T-helper 2 cell treated with Interferon-gamma antibody and Interleukin-4, amounts not matched to agents 5 μg/mL and 100 μg/mL, for 36 hours (primary cell): ENCODE data around the gene RAB11FIP3.

Source experiments
- DNase-seq: peaks from one replicate; pipeline ENCODE4 v3.0.0; 2021; ENCODE audit warnings: low spot score
- H3K27ac Mint-ChIP-seq: one replicate; pipeline ENCODE4 v1.8.0; 2021; ENCODE audit warnings: mild to moderate bottlenecking, mixed read lengths
- H3K27me3 Mint-ChIP-seq: one replicate; pipeline ENCODE4 v1.8.0; 2021; ENCODE audit warnings: low read depth, mixed read lengths
- H3K36me3 Mint-ChIP-seq: one replicate; pipeline ENCODE4 v1.8.0; 2021; ENCODE audit warnings: low read depth, mixed read lengths
- H3K4me1 Mint-ChIP-seq: one replicate; pipeline ENCODE4 v1.8.0; 2021; ENCODE audit warnings: low read depth, mixed read lengths
- H3K4me3 Mint-ChIP-seq: one replicate; pipeline ENCODE4 v1.8.0; 2022; ENCODE audit warnings: mild to moderate bottlenecking, moderate library complexity, mixed read lengths
- H3K9me3 Mint-ChIP-seq: one replicate; pipeline ENCODE4 v1.8.0; 2021; ENCODE audit warnings: mixed read lengths

RAB11FIP3 gene

DNA sequence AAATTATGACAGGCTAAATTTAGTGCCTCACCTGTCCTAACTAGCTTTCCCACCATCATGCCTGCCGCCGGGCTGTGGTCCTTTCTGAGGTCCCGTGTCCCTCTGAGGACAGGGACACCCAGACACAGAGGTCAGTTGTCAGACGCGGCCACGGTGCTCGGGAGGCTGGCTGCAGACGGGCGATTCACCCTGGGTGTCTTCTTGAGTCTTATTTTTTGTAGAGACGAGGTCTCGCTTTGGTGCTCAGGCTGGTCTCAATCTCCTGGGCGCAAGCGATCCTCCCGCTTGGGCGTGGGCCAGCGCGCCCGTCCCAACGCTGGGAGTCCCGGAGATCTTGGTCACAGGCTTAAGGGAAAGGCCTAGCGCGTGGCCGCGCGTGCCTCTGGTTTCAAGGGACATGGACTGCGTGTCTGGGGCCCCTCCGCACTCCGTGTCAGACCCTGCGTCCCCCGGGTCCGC, 797 bp upstream of the RAB11FIP3 start:
- Mint-ChIP-seq H3K4me1 (peaks cover 23% of the 10 kb centered on the region), H3K27me3 (peaks cover 11% of the 10 kb centered on the region), H3K36me3 (peaks cover 4% of the 10 kb centered on the region), H3K27ac (peak overlapping the region; percentile 49), H3K4me3 (peak overlapping the region; percentile 77), H3K9me3 (no peaks in the 10 kb centered on the region)
- no peak for DNase-seq

DNA sequence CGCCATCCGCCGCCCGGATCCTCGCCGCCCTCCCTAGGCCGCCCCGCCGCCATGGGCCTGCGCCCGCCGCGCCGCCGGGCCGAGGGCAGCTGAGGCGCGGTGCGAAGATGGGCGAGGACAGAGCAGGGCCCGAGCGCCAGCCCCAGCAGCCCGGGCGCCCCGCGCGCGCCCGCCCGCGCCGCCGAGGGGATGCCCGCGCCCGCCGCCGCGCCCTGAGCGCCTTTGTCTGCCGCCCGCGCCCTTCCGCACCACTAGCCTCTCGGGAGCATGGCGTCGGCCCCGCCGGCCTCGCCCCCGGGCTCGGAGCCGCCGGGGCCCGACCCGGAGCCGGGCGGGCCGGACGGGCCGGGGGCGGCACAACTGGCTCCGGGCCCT, 278 bp downstream of the RAB11FIP3 start:
- Mint-ChIP-seq H3K4me3 (peak overlapping the region; percentile 77), H3K9me3 (no peaks in the 10 kb centered on the region), H3K36me3 (peaks cover 4% of the 10 kb centered on the region), H3K4me1 (peaks cover 23% of the 10 kb centered on the region), H3K27ac (no peak overlapping the region), H3K27me3 (peaks cover 11% of the 10 kb centered on the region)
- DNase-seq = no peak

DNA sequence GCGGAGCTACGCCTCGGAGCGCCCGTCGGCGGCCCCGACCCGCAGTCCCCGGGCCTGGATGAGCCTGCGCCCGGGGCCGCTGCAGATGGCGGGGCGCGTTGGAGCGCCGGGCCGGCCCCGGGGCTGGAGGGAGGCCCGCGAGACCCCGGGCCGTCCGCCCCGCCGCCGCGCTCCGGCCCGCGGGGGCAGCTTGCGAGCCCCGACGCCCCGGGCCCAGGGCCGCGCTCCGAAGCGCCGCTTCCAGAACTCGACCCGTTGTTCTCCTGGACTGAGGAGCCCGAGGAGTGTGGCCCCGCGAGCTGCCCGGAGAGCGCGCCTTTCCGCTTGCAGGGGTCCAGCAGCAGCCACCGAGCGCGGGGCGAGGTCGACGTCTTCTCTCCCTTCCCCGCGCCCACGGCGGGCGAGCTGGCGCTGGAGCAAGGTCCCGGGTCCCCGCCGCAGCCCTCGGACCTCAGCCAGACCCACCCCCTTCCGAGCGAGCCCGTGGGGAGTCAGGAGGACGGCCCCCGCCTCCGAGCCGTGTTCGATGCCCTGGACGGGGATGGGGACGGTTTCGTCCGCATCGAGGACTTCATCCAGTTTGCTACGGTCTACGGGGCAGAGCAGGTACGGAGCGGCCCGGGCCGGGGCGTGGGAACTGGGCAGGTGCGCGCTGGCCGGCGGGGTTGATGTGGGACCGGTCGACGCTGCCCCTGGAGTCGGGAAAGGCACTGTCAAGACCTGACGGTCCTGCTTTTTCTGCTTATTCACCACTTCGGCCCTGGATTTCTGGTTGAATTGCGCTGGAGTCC, 861 bp downstream of the RAB11FIP3 start:
- H3K36me3 Mint-ChIP-seq = peaks cover 4% of the 10 kb centered on the region
- peaks cover 11% of the 10 kb centered on the region for H3K27me3 Mint-ChIP-seq
- H3K9me3 Mint-ChIP-seq = no peaks in the 10 kb centered on the region
- H3K4me3 Mint-ChIP-seq = peak overlapping the region; percentile 76
- DNase-seq = no peak
- peak overlapping the region; percentile 20 for H3K27ac Mint-ChIP-seq
- H3K4me1 Mint-ChIP-seq = peaks cover 25% of the 10 kb centered on the region

DNA sequence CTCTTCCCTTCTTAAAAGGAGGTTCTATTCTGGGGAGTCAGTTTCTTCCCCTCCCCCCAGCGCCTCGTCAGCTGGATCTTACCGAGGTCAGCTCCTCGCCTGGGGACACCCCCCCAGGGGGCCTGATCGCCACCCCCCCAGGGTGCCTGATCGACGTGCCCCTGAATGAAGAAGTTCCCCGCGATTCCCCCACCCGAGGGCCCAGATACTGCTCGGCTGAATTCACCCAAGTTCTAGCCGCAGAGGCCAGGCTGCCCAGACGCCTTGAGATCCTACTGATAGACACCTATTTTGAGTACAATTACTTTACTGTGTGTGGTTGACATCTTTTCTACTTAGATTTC, 1.4 kb downstream of the RAB11FIP3 start:
- H3K27ac Mint-ChIP-seq = peak overlapping the region; percentile 20
- no peak for DNase-seq
- H3K36me3 Mint-ChIP-seq = peaks cover 4% of the 10 kb centered on the region
- peaks cover 25% of the 10 kb centered on the region for H3K4me1 Mint-ChIP-seq
- no peaks in the 10 kb centered on the region for H3K9me3 Mint-ChIP-seq
- H3K4me3 Mint-ChIP-seq = peak overlapping the region; percentile 76
- H3K27me3 Mint-ChIP-seq = peaks cover 11% of the 10 kb centered on the region

DNA sequence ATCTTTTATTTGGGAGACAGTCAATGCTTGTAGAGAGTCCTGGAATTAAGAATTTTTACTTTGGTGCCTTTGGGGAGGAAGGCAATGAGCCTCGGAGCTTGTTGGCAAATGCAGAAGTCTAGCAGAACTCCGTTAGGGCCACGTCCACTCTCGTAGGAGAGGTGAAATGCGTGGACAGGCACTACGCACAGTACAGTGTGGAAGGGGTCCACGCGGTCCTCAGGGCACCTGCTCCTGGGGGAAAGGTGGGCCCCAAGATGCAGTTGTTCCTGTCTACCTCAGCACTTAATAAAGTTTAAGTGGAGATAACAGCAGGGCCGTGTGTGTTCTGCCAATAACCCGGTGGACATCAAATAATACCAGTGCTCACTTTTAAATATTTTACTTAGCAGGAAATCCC, 1.8 kb downstream of the RAB11FIP3 start:
- Mint-ChIP-seq H3K4me1 (peaks cover 25% of the 10 kb centered on the region), H3K27me3 (peaks cover 11% of the 10 kb centered on the region), H3K27ac (no peak overlapping the region), H3K9me3 (no peaks in the 10 kb centered on the region), H3K36me3 (peaks cover 4% of the 10 kb centered on the region), H3K4me3 (peak overlapping the region; percentile 76)
- DNase-seq = no peak

DNA sequence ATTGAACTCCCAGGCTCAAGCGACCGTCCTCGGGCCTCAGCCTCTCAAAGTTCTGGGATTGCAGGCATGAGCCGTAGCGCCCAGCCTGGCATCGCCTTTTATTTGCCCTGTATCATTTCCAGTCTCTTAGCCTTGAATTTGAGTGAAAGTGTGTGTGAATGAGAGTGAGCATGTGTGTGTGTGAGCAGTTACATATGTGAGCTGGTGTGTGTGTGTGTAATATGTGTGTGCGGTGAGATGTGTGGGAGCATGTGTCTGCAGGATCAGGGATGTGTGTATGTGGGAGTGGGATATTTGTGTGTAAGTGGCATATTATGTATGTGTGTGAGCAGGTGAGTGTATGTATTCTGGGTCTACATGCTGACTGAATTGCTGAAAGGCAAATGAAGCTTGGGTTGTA, 5.5 kb downstream of the RAB11FIP3 start:
- Mint-ChIP-seq H3K9me3 (no peaks in the 10 kb centered on the region), H3K4me1 (peaks cover 17% of the 10 kb centered on the region), H3K36me3 (peaks cover 4% of the 10 kb centered on the region), H3K27me3 (no peaks in the 10 kb centered on the region), H3K4me3 (no peak overlapping the region), H3K27ac (no peak overlapping the region)
- DNase-seq = no peak

DNA sequence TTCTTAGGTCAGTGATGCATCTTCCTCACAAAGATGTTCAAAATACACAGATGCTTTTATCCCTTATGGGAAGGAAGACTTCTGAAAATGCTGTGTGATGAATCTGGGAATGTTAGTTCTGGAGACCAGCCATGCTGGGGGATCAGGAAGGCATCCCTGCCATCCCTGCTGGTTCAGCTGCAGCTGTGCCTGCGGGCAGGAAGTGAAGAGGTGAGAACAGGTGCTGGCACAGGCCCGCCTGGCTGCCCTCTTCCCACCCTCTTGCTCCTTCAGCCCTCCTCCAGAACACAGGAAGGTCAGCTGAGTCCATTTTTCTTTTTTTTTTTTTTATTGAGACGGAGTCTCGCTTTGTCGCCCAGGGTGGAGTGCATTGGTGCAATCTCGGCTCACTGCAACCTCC, 15.2 kb downstream of the RAB11FIP3 start:
- no peak for DNase-seq
- no peak overlapping the region for H3K27ac Mint-ChIP-seq
- H3K9me3 Mint-ChIP-seq = no peaks in the 10 kb centered on the region
- no peaks in the 10 kb centered on the region for H3K27me3 Mint-ChIP-seq
- H3K4me1 Mint-ChIP-seq = peaks cover 4% of the 10 kb centered on the region
- no peak overlapping the region for H3K4me3 Mint-ChIP-seq
- H3K36me3 Mint-ChIP-seq = no peaks in the 10 kb centered on the region

DNA sequence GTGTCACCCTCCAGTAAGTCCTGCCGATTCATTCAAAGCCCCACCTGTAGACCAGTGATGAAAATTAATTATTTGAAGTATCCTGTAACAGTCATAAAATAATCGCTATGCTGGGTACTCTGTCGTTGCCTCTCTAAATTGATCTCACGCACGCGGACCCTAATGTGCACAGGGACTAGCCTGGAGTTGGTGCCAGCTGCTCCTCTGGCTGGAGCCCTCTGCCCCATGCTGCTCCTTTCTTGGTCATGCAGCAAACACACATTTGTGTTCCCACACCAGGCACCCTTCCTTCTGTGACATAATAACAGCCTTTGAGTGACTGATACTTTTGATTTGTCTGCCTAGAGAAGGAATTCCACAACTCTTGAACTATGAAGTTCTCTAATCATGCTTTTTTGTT, 16.0 kb downstream of the RAB11FIP3 start:
- Mint-ChIP-seq H3K36me3 (no peaks in the 10 kb centered on the region), H3K27ac (no peak overlapping the region), H3K27me3 (no peaks in the 10 kb centered on the region), H3K4me1 (peaks cover 4% of the 10 kb centered on the region), H3K4me3 (no peak overlapping the region), H3K9me3 (no peaks in the 10 kb centered on the region)
- no peak for DNase-seq

DNA sequence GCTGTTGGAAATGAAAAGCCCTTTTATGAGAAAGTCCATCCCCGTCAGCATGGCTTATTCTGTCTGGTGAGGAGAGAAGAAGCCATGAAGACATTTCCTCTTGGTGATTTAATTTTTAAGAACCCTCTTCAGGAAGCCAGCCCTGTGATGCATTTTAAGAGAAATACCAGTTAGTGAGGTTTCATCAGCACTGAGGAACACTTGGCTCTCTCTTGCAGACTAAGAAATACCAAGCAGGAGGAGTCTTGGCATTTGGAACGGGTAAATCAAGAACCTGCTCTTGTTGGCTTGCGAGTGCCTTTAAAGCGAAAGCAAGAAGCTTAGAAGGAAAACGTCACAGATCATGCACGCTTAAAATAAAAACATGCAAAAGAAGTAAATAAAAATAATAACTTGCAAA, 17.5 kb downstream of the RAB11FIP3 start:
- DNase-seq = no peak
- H3K4me1 Mint-ChIP-seq = peaks cover 4% of the 10 kb centered on the region
- H3K9me3 Mint-ChIP-seq = no peaks in the 10 kb centered on the region
- no peak overlapping the region for H3K27ac Mint-ChIP-seq
- no peaks in the 10 kb centered on the region for H3K36me3 Mint-ChIP-seq
- no peaks in the 10 kb centered on the region for H3K27me3 Mint-ChIP-seq
- H3K4me3 Mint-ChIP-seq = no peak overlapping the region

DNA sequence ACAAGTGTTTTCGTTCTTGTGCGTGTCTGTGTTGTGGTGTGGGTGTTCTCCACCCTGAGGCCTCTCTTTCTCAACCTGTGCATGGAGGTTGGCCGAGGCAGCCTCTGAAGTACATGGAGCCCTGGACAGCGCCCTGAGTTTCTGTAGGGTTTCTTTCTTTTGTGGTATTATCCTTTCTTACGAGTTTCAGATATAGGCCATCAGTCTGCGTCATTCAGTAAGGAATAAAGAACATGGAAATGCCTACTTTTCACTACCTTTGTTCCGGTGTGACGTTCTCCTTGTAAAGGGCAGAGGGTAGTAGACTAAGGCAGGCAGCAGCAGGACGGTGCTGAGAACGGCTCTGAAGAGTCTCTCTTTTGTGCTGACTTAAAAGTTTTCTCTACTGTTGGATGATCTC, 18.6 kb downstream of the RAB11FIP3 start:
- Mint-ChIP-seq H3K36me3 (no peaks in the 10 kb centered on the region), H3K27ac (no peak overlapping the region), H3K4me3 (no peak overlapping the region), H3K9me3 (no peaks in the 10 kb centered on the region), H3K4me1 (peaks cover 4% of the 10 kb centered on the region), H3K27me3 (no peaks in the 10 kb centered on the region)
- no peak for DNase-seq

DNA sequence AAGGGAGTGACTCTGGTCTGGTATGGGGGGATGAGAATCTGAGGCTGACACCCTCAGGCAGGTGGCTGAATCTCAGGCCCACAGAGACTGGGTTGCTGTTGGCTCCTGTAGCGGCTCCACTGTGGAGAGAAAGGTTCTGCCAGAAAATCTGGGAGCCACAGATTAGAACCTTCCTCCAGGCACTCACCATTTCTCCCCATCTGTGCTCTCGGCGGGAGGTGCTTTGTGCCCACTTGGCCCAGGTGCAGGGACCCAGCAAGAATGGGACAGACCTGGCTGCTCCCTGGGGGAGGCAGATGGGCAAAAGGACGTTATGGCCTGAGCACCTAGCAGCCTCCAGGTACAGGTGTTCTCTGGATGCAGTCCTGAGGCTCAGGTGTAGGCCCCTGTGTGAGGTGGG, 20.1 kb downstream of the RAB11FIP3 start:
- H3K4me1 Mint-ChIP-seq = peaks cover 4% of the 10 kb centered on the region
- no peak for DNase-seq
- no peaks in the 10 kb centered on the region for H3K36me3 Mint-ChIP-seq
- no peak overlapping the region for H3K27ac Mint-ChIP-seq
- no peak overlapping the region for H3K4me3 Mint-ChIP-seq
- no peaks in the 10 kb centered on the region for H3K9me3 Mint-ChIP-seq
- H3K27me3 Mint-ChIP-seq = no peaks in the 10 kb centered on the region

DNA sequence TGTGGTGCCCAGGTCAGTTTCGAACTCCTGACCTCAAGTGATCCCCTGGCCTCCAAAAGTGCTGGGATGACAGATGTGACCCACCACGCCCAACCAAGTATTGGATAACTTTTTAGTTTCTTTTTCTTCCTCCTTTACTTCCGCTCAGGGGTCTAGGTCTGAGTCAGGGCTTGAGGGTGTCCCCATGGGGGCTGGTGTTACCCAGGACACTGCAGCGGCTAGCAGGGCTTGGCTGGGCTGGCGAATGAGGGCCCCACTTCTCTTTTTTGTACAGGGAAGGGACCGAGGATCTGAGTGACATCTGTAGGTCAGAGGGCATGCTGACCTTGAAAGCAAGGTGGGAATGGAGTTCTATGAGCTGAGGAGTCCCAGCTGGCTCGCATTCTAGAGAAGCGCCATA, 24.9 kb downstream of the RAB11FIP3 start:
- no peak overlapping the region for H3K4me3 Mint-ChIP-seq
- no peaks in the 10 kb centered on the region for H3K9me3 Mint-ChIP-seq
- no peaks in the 10 kb centered on the region for H3K4me1 Mint-ChIP-seq
- no peaks in the 10 kb centered on the region for H3K27me3 Mint-ChIP-seq
- no peaks in the 10 kb centered on the region for H3K36me3 Mint-ChIP-seq
- DNase-seq = no peak
- no peak overlapping the region for H3K27ac Mint-ChIP-seq

DNA sequence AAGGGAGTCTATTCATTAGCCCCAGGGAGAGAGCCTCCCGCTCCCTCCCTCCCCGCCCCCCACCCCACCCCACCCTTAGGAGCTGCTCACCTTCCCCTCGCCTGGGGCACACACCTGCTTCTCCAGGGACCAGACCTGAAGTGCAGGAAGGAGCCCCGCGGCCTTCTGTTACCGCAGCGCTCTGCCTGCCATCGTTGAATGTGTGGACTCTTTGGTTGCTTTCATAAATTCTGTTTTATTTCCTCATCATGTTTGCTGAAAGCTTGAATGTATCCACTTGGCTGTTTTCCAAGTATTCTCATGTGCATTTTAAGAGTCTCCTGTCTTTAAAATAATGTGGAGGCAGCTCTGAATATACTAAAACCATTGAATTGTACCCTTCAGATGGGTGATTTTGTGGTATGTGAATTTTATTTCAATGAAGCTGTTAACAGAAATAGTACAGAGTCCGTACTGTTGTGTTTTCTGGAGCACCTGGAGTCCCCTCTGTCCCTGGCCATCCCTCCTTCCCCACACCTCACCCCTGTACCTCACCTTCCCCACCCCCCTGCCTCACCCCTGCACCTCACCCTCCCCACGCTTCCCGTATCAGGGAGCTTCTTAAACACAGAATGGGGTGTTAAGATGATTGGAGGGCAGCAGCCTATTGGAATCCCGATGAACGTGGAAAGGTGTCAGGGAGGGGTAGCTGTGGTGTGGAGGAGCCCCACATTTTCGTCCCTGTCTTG, 25.5 kb downstream of the RAB11FIP3 start:
- H3K27ac Mint-ChIP-seq = no peak overlapping the region
- no peaks in the 10 kb centered on the region for H3K27me3 Mint-ChIP-seq
- H3K4me3 Mint-ChIP-seq = no peak overlapping the region

DNA sequence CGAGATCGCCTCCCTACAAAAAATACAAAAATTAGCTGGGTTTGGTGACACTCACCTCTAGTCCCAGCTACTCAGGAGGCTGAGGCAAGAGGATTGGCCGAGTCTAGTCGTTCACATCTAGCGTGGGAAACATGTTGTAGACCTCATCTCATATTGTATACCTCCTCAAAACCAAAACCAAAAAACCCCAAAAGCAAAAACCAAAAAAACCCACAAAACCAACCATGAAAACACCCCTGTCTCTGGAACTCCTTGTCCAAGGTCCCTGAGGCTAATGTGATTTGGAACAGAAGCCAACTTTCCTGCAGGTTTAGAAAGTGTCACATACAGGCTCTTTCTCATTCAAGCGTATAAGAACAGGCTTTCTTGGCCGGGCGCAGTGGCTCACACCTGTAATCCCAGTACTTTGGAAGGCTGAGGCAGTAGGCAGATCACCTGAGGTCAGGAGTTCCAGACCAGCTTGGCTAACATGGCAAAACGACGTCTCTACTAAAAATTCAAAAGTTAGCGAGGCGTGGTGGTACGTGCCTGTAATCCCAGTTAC, 29.0 kb downstream of the RAB11FIP3 start:
- H3K4me3 Mint-ChIP-seq = no peak overlapping the region
- DNase-seq = no peak
- no peaks in the 10 kb centered on the region for H3K27me3 Mint-ChIP-seq
- H3K9me3 Mint-ChIP-seq = no peaks in the 10 kb centered on the region
- H3K4me1 Mint-ChIP-seq = no peaks in the 10 kb centered on the region
- no peaks in the 10 kb centered on the region for H3K36me3 Mint-ChIP-seq
- H3K27ac Mint-ChIP-seq = no peak overlapping the region

More for the DNA sequence above, 25.5 kb downstream of the RAB11FIP3 start:
- no peak for DNase-seq
- Mint-ChIP-seq H3K9me3 (no peaks in the 10 kb centered on the region), H3K4me1 (no peaks in the 10 kb centered on the region), H3K36me3 (no peaks in the 10 kb centered on the region)
